ENCODE measurements around the gene USP47. TPM values are rescaled to one million over a fixed set of nuclear protein-coding genes. Genes with fewer than 3 reads are reported as not detected.
"Not testable (repeated sequence)": the region's sequence is repeated elsewhere in the genome, so short reads cannot be mapped to it uniquely, and the experiment has no call there.

Gene USP47
- total and polyA plus RNA-seq, 10 donors, result 13.7 to 80.8 (median 48.2) TPM

DNA sequence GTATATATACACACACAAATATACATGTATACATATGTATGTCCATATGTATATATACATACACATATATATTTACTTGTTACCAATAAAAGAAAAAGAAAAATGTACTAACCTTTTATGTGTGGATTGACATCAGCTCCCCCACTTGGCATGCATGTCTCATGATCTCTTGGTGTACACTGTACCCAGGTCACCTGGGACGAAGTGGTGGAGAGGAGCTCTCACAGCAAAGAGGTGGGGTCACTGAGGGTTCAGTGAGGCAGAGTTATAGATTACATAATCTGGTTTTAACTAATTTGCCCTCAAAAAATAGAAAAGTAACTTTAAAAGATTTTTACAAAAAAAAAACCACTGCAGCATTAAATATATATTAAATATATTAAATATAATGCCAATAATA is 15.5 kb upstream of the USP47 start:
- 85 to 97% (median 91%) methylated on average over 1 of the region's 1 CpG for WGBS, 5 donors
- Histone ChIP-seq H3K9me3 (peaks cover 0 to 9% (median 0%) of the 10 kb centered on the region in 8 donors), H3K27me3 (replicated peaks in 1 of 7) (no peaks in the 10 kb centered on the region), H3K27ac (no peak overlapping the region), H3K36me3 (no peaks in the 10 kb centered on the region), H3K4me1 (no peaks in the 10 kb centered on the region), H3K4me3 (no peak overlapping the region)
- no peak for DNase-seq
- TF ChIP-seq POLR2AphosphoS5 (IDR thresholded peaks at IDR 0.05), result no peak
- TF ChIP-seq, protein P1, sequence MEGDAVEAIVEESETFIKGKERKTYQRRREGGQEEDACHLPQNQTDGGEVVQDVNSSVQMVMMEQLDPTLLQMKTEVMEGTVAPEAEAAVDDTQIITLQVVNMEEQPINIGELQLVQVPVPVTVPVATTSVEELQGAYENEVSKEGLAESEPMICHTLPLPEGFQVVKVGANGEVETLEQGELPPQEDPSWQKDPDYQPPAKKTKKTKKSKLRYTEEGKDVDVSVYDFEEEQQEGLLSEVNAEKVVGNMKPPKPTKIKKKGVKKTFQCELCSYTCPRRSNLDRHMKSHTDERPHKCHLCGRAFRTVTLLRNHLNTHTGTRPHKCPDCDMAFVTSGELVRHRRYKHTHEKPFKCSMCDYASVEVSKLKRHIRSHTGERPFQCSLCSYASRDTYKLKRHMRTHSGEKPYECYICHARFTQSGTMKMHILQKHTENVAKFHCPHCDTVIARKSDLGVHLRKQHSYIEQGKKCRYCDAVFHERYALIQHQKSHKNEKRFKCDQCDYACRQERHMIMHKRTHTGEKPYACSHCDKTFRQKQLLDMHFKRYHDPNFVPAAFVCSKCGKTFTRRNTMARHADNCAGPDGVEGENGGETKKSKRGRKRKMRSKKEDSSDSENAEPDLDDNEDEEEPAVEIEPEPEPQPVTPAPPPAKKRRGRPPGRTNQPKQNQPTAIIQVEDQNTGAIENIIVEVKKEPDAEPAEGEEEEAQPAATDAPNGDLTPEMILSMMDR (IDR thresholded peaks at IDR 0.05 in 8 of 11, conservative IDR thresholded peaks at IDR 0.05 in 3 of 11), result no peak
- no peak for TF ChIP-seq POLR2A (IDR thresholded peaks at IDR 0.05)
- intact Hi-C loops (cut with DNase I; ENCODE audit: low total_unique reads), result no loop called here

- Histone ChIP-seq H3K36me3 (no peaks in the 10 kb centered on the region), H3K4me3 (no peak overlapping the region), H3K9me3 (peaks cover 0 to 9% (median 0%) of the 10 kb centered on the region in 8 donors), H3K4me1 (no peaks in the 10 kb centered on the region), H3K27me3 (replicated peaks in 1 of 7) (no peaks in the 10 kb centered on the region), H3K27ac (no peak overlapping the region)
- no peak for DNase-seq
- TF ChIP-seq POLR2AphosphoS5 (IDR thresholded peaks at IDR 0.05), result no peak
- TF ChIP-seq, protein P1 (IDR thresholded peaks at IDR 0.05 in 8 of 11, conservative IDR thresholded peaks at IDR 0.05 in 3 of 11), result no peak
- TF ChIP-seq POLR2A (IDR thresholded peaks at IDR 0.05), result no peak
- WGBS, 5 donors, result 80 to 88% (median 84%) methylated on average over 7 of the region's 7 CpGs
- intact Hi-C loops (cut with DNase I; ENCODE audit: low total_unique reads), result no loop called here
Observed at GRCh38 chr11:11827272-11827671, 14.5 kb upstream of the USP47 start.

DNA sequence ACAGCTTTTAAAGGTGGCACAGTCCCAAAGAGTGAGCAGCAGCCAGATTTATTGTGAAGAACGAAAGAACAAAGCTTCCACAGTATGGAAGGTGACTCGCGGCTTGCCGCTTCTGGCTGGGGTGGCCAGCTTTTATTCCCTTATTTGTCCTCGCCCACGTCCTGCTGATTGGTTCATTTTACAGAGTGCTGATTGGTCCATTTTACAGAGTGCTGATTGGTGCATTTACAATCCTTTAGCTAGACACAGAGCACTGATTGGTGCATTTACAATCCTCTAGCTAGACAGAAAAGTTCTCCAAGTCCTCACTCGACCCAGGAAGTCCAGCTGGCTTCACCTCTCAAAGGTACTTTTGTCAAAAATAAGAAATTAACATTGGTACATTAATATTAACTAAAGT is 10.4 kb upstream of the USP47 start:
- H3K9me3 ChIP-seq; intact Hi-C loops (cut with DNase I; ENCODE audit: low total_unique reads); H3K4me3 ChIP-seq; H3K4me1 ChIP-seq; H3K27me3 ChIP-seq (replicated peaks in 1 of 7); H3K36me3 ChIP-seq; H3K27ac ChIP-seq; DNase-seq: not testable (repeated sequence)
- 77 to 91% (median 87%) methylated on average over 7 of the region's 7 CpGs for WGBS, 5 donors

DNA sequence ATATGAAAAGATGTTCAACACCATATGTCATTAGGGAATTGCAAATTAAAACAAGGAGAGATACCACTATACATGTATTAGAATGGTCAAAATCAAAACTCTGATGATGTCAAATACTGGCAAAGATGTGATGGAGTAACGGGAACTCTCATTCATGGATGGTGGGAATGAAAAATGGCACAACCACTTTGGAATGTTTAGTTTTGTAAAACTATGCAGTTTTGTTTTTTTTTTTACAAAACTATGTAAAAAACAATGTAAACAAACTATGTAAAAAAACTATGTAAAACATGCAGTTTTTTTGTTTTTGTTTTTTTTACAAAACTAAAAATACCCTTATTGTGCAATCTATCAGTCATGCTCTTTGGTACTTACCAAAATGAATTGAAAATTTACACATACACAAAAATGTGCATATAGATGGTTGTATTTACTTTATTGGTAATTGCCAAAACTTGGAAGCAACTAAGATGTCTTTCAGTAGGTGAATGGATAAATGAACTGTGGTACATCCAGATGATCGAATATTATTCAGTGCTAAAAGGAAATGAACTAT is 5.0 kb upstream of the USP47 start:
- no peaks in the 10 kb centered on the region for H3K27me3 ChIP-seq (replicated peaks in 1 of 7)
- no peaks in the 10 kb centered on the region for H3K9me3 ChIP-seq
- TF ChIP-seq, protein P1 (IDR thresholded peaks at IDR 0.05 in 8 of 11, conservative IDR thresholded peaks at IDR 0.05 in 3 of 11), result no peak
- no peak overlapping the region for H3K4me3 ChIP-seq
- no peaks in the 10 kb centered on the region for H3K36me3 ChIP-seq
- DNase-seq, result no peak
- intact Hi-C loops (cut with DNase I; ENCODE audit: low total_unique reads), result no loop called here
- WGBS, 5 donors, result 88 to 97% (median 91%) methylated on average over 2 of the region's 2 CpGs
- no peak overlapping the region for H3K27ac ChIP-seq
- peaks cover 0 to 10% (median 6%) of the 10 kb centered on the region in 6 donors for H3K4me1 ChIP-seq

GRCh38 chr11:11839718-11840117 is 2.1 kb upstream of the USP47 start:
- intact Hi-C loops (cut with DNase I; ENCODE audit: low total_unique reads), result no loop called here
- peaks cover 12 to 32% (median 25%) of the 10 kb centered on the region in 6 donors for H3K4me1 ChIP-seq
- H3K9me3 ChIP-seq, result no peaks in the 10 kb centered on the region
- H3K36me3 ChIP-seq, result no peaks in the 10 kb centered on the region
- H3K27ac ChIP-seq, result no peak overlapping the region
- TF ChIP-seq POLR2AphosphoS5 (IDR thresholded peaks at IDR 0.05) (no peak), POLR2A (IDR thresholded peaks at IDR 0.05) (no peak)
- TF ChIP-seq, protein P1 (IDR thresholded peaks at IDR 0.05 in 8 of 11, conservative IDR thresholded peaks at IDR 0.05 in 3 of 11), result no peak
- H3K4me3 ChIP-seq, result no peak overlapping the region
- H3K27me3 ChIP-seq (replicated peaks in 1 of 7), result no peaks in the 10 kb centered on the region
- DNase-seq, result no peak

All from spleen (tissue), 11 donors.